Lower leg skin (tissue), 3 donors: ENCODE measurements around the gene SLC10A7.

ENCODE experiments used
- CTCF ChIP-seq, 3 donors: fragments of 450-650 bp; IDR thresholded peaks; one replicate each; pipeline ENCODE4 v1.5.1; 2016; ENCODE audit warnings: antibody characterized with exemption in 3 of 3, mild to moderate bottlenecking in 3 of 3, moderate library complexity in 2 of 3
- POLR2A ChIP-seq, 2 donors: fragments of 450-650 bp; IDR thresholded peaks; one replicate each; pipeline ENCODE4 v1.6.1; 2016 to 2017; ENCODE audit warnings: antibody characterized with exemption in 2 of 2, mild to moderate bottlenecking in 1 of 2, moderate library complexity in 1 of 2

GRCh38 chr4:146368209-146368608 is 153.5 kb downstream of the SLC10A7 start:
- no peak for TF ChIP-seq CTCF (IDR thresholded peaks at IDR 0.05)
- TF ChIP-seq POLR2A (IDR thresholded peaks at IDR 0.05), result no peak
